IPS DF 4.7 (cell line): Measurements from ENCODE around the gene PHC2.

Source experiments
- DNase-seq: peaks from one replicate; pipeline ENCODE4 v3.0.0-alpha.2; 2013; ENCODE audit warnings: low spot score; ENCODE audit errors: extremely low read depth

PHC2 gene

GRCh38 chr1:33273961-33274371 lies 156.9 kb downstream of the PHC2 start:
- no peak for DNase-seq
